Measurements from ENCODE around the gene EPS8L3.
"Not testable (repeated sequence)": the region's sequence is repeated elsewhere in the genome, so short reads cannot be mapped to it uniquely, and the experiment has no call there.

EPS8L3 gene

DNA sequence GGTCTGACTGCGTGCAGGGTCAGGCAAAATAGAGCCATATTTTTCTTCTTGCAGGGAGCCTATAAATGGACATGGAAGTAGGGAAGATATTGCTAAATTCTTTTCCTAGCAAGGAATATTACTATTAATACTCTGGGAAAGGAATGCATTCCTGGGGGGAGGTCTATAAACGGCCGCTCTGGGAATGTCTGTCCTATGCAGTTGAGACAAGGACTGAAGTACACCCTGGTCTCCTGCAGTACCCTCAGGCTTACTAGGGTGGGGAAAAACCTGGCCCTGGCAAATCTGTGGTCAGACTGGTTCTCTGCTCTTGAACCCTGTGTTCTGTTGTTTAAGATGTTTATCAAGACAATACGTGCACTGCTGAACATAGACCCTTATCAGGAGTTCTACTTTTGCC, 54.8 kb downstream of the EPS8L3 start:
- DNase-seq (ENCODE audit: low spot score), result not testable (repeated sequence)

DNA sequence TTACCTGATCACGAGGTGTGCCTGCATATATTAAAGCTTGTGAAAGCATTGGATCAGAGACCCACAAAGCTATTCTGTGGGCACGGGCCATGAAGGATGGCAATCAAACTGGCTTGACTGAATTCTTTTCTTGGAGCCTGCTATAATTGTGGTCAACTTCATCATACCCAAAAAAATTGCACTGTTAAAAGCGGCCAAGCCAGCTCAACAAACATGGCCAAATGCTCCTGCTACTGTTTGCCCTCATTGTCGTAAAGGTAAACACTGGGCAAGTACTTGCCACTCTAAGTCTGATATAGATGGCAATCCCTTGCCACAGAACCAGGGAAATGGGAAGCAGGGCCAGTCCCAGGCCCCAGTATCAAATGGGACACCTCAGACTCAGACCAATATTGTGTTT, 58.3 kb downstream of the EPS8L3 start:
- DNase-seq (ENCODE audit: low spot score), result no peak

DNA sequence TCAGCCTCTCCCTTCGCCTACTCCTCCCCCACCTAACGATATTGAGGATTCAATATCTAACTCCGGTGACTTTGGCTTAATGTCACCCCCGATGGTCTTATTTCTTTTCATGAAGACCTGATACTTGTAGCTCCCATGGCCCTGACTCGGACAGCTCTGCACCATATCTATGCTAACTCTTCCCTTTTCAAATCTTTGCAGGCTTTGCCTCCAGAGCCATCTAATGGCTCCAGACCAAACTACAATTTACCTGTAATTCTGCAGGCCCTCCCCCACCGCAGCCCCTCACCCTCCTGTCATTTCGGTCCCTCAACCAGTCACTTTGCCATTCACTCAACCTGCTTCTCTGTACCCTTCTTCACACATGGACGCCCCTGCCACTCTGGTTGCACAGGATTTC, 59.5 kb downstream of the EPS8L3 start:
- no peak for DNase-seq (ENCODE audit: low spot score)

DNA sequence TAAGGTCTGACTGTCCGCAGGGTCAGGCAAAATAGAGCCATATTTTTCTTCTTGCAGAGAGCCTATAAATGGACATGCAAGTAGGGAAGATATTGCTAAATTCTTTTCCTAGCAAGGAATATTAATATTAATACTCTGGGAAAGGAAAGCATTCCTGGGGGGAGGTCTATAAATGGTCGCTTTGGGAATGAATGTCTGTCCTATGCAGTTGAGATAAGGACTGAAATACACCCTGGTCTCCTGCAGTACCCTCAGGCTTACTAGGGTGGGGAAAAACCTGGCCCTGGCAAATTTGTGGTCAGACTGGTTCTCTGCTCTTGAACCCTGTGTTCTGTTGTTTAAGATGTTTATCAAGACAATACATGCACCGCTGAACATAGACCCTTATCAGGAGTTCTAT, 60.8 kb downstream of the EPS8L3 start:
- not testable (repeated sequence) for DNase-seq (ENCODE audit: low spot score)

Data from CD4-positive, alpha-beta T cell treated with Interleukin-15 for 4 hours (primary cell).